Measurements from ENCODE around the gene LIMD2. TPM values are rescaled to one million over a fixed set of nuclear protein-coding genes. Genes with fewer than 3 reads are reported as not detected.

LIMD2 gene
- total RNA-seq, 4 donors from 2014 or later, result 3.8 to 23.2 (median 11.8) TPM

DNA sequence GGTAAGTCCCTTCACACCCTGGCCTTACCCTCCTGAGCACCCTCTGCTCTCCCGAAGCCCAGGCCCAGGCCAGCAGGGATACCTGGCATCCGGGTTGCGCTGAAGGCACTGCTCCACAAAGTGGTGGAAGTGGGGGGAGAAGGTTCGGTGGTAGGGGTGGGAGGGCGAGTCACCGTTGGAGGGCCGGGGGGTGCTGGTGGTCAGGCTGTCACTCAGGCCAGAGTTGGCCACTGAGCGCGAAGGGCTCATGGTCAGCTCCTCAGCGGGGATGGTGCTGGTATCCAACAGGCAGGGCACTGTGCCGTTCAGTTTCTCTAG, 4.3 kb upstream of the LIMD2 start:
- TF ChIP-seq, protein P1, sequence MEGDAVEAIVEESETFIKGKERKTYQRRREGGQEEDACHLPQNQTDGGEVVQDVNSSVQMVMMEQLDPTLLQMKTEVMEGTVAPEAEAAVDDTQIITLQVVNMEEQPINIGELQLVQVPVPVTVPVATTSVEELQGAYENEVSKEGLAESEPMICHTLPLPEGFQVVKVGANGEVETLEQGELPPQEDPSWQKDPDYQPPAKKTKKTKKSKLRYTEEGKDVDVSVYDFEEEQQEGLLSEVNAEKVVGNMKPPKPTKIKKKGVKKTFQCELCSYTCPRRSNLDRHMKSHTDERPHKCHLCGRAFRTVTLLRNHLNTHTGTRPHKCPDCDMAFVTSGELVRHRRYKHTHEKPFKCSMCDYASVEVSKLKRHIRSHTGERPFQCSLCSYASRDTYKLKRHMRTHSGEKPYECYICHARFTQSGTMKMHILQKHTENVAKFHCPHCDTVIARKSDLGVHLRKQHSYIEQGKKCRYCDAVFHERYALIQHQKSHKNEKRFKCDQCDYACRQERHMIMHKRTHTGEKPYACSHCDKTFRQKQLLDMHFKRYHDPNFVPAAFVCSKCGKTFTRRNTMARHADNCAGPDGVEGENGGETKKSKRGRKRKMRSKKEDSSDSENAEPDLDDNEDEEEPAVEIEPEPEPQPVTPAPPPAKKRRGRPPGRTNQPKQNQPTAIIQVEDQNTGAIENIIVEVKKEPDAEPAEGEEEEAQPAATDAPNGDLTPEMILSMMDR (IDR thresholded peaks at IDR 0.05), result no peak
- no peak for TF ChIP-seq POLR2A (IDR thresholded peaks at IDR 0.05)
- Histone ChIP-seq H3K4me3 (no peak overlapping the region), H3K27me3 (no peaks in the 10 kb centered on the region), H3K36me3 (no peaks in the 10 kb centered on the region), H3K9me3 (no peaks in the 10 kb centered on the region), H3K27ac (no peak overlapping the region), H3K4me1 (peaks cover 0 to 10% of the 10 kb centered on the region in 2 donors)
- DNase-seq, result no peak
- intact Hi-C loops (cut with DNase I; ENCODE audit: low total_unique reads), result no loop called here

DNA sequence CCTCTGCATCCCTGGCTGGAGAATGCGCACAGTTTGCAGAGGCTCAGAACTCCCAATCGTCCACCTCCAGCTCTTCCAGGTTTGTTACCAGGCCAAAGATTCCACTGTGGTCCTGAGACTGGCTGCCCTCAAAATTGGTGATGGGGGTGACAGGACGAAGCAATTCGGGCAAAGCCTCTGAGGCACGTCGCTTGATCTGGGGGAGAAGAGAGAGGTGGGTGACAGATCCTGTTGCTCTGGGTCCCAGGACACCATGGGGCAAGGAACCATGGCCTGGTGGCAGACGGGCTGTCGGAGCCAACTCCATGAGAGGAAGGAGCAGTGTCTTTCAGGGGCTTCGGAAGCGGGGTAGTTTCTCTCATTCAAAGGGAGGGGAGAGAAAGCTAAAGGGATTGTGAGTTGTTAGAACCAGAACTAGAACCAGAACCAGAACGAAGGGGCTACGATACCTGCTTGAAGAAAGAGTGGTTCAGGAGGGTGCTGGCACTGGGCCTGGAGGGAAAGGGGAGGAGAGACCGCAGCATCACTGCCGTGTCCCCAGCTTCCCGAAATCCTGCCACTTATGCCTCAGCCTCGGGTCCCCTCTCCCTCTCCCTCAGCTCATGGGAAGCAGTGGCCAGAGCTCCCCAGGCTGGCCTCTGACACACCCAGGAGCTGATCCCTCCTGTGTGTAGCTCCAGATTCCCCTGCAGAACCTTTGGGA, 3.8 kb upstream of the LIMD2 start:
- no peak overlapping the region for H3K4me3 ChIP-seq
- intact Hi-C loops (cut with DNase I; ENCODE audit: low total_unique reads), result no loop called here
- no peaks in the 10 kb centered on the region for H3K36me3 ChIP-seq
- H3K9me3 ChIP-seq, result no peaks in the 10 kb centered on the region
- no peaks in the 10 kb centered on the region for H3K27me3 ChIP-seq
- H3K4me1 ChIP-seq, result peaks cover 0 to 10% of the 10 kb centered on the region in 2 donors
- TF ChIP-seq, protein P1 (IDR thresholded peaks at IDR 0.05), result no peak
- TF ChIP-seq POLR2A (IDR thresholded peaks at IDR 0.05), result no peak
- no peak overlapping the region for H3K27ac ChIP-seq
- DNase-seq, result no peak

DNA sequence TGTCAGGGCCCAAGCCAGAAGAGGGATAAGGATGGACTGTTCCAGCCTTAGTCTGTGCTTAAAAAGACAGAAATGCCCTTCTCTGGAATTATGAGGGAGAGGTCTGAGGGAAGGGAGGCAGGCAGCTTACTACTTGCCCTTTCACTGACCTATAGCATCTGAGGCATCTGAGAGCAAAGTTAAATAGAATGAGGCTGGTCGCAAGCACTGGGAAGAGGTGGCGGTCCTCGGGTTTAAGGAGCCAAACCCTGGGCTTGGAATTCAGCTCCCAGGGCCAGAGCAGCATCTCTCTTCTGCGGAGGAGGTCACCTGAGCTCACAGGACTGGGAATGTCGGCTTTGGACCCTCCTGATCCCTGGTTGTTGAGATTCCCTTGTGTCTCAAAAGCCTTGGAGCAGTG, 3.1 kb upstream of the LIMD2 start:
- peaks cover 0 to 10% of the 10 kb centered on the region in 2 donors for H3K4me1 ChIP-seq
- H3K9me3 ChIP-seq, result no peaks in the 10 kb centered on the region
- DNase-seq, result no peak
- H3K4me3 ChIP-seq, result no peak overlapping the region
- TF ChIP-seq POLR2A (IDR thresholded peaks at IDR 0.05), result no peak
- TF ChIP-seq, protein P1 (IDR thresholded peaks at IDR 0.05), result no peak
- H3K36me3 ChIP-seq, result no peaks in the 10 kb centered on the region
- no peaks in the 10 kb centered on the region for H3K27me3 ChIP-seq
- no peak overlapping the region for H3K27ac ChIP-seq
- intact Hi-C loops (cut with DNase I; ENCODE audit: low total_unique reads), result no loop called here

DNA sequence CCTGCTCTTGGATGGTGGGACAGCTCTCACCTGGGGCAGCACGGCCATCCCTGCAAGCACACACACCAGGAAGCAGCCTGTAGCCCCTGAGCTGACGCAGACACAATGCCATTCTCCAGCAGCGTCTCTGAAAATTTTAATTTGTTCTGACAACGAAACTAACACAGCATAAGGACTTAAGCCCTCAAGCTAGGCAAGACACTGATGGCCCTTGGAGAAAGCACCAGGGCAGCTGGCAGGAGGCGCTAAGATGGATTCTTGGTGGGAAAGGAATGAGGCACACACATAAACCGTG, 2.7 kb upstream of the LIMD2 start:
- DNase-seq, result no peak
- H3K36me3 ChIP-seq, result no peaks in the 10 kb centered on the region
- no peaks in the 10 kb centered on the region for H3K27me3 ChIP-seq
- no peaks in the 10 kb centered on the region for H3K9me3 ChIP-seq
- no peak overlapping the region for H3K27ac ChIP-seq
- H3K4me1 ChIP-seq, result peaks cover 0 to 10% of the 10 kb centered on the region in 2 donors
- no peak overlapping the region for H3K4me3 ChIP-seq
- TF ChIP-seq, protein P1 (IDR thresholded peaks at IDR 0.05), result no peak
- no peak for TF ChIP-seq POLR2A (IDR thresholded peaks at IDR 0.05)
- intact Hi-C loops (cut with DNase I; ENCODE audit: low total_unique reads), result no loop called here

DNA sequence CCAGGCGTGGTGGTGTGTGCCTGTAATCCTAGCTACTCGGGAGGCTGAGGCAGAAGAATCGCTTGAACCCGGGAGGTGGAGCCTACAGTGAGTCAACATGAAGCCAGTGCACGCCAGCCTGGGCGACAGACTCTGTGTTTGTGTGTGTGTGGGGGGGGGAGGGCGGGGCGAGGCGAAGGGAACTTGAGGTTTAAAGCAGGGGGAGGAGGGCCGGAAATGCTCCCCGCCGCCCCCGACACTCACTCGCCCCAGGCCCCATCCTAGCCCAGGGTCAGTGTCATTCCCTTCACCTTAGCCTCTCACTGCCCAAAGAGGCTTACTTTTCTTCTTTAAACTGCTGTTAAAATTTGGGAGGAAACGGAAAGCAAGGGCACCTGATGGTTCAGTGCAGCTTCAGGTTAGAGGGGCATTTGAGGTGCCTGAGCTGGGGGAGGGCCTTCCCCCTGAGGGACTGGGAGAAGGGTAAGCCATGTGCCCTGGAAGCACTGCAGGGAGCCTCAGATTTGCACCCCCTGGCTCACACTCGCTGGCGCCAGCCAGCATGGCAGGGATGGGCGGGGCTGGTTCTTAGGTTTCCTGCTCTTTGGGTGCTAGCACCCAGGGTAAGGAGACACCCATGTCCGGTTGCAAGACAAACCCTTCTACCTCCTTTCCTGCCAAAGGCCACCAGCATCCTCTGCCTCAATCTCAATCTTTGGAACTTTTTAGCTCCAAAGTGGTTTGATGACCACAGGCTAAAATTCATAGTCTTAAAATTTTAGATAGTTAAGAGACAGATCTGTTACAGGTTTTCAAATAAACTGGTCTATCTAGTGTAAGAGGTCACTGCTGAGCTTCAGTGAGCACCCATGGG, 2.2 kb upstream of the LIMD2 start:
- Histone ChIP-seq H3K4me3 (no peak overlapping the region), H3K27ac (peak overlapping the region in 1 of 2 donors; percentile 14), H3K27me3 (no peaks in the 10 kb centered on the region), H3K4me1 (peaks cover 0 to 10% of the 10 kb centered on the region in 2 donors), H3K36me3 (no peaks in the 10 kb centered on the region), H3K9me3 (no peaks in the 10 kb centered on the region)
- intact Hi-C loops (cut with DNase I; ENCODE audit: low total_unique reads), result no loop called here
- DNase-seq, result no peak
- no peak for TF ChIP-seq POLR2A (IDR thresholded peaks at IDR 0.05)
- TF ChIP-seq, protein P1 (IDR thresholded peaks at IDR 0.05), result no peak
